GM12872 (cell line): ENCODE measurements around the gene KCNQ1OT1.

ENCODE experiments used
- CTCF ChIP-seq: IDR thresholded peaks from 3 replicates; pipeline ENCODE4 v1.5.1; 2011; ENCODE audit warnings: low read depth, mild to moderate bottlenecking, low read length, moderate library complexity; ENCODE audit not compliant: insufficient read depth

KCNQ1OT1 gene

GRCh38 chr11:2699531-2700414, at the start of gene KCNQ1OT1:
Gene KCNQ1OT1, minus strand, starts transcription at chr11:2699994.
- TF ChIP-seq CTCF, result no peak

- no peak for TF ChIP-seq CTCF
Measured at GRCh38 chr11:2748814-2749554, 49.2 kb upstream of the KCNQ1OT1 start.

GRCh38 chr11:2748061-2748813, 48.4 kb upstream of the KCNQ1OT1 start:
- no peak for TF ChIP-seq CTCF

DNA sequence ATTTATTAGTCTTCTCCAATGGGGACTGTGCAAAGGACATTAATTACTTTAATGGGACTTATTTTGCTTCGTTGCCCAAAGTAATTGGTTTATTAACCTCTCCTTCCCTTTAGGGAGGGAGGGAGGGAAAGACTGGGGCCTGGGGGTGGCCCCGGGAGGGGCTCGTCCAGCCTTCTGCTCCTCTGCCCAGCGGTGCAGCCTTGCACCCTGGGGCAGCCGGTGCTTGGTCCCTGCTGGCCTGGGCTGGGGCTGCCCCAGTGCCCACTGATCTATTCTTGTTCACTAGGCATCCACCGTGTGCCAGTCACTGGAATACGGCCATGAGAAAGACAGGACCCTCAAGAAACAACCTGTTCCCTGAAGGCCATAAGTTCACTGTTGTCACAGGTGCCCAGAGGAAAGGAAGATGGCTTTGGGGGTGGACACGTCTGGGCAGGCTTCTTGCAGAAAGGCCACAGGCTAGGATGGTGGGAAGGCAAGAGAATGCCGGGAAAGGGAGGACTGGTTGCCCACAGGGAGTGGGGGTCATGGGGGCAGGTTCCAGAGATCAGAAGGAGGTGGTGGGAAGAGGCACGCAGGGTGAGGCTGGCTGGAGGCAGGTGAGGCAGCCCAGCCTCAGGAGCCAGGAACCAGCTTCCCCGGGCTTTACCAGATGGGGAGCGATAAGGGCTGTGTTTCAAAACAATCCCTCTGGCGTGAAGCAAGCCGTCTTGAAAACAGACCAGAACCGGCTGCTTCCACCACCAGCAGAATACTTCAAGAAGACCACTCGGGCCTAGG, 47.6 kb upstream of the KCNQ1OT1 start:
- no peak for TF ChIP-seq CTCF

DNA sequence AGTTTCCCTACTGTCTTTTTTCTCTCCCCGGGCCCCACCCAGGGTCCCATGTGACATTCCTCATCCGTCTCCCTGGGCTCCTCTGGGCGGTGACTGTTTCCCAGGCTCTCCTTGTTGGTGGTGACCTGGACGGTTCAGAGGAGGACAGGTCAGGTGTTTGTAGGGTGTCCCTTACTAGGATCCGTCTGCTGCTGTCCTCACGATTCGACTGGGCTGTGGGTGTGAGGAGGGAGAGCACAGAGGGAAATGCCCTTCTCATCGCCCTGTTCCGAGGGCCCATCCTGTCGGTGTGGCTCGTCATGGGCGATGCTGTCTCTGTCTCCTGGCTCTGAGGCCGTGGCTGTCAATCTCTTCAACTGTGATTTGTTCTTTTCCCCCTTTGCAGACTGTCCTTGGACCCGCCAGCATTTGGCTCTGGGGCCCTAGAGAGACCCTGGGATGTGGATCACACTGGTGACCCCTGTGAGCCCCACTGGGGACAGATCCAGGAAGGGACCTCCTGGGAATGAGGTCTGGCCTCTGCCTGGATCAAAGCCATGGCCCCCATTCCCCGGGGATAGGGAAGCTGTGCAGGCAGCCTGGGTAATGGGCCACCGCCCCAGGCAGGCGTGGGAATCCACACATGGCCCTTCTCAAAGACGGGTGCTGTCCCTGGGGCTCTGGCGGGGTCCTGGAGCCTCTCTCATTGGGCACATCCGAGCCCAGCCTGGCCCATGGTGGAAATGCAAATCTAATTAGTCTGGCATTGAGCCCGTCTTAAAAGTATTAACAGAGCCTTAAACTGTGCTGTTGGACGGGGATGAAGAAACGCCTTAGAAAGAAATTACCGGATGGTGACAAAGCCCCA, 46.8 kb upstream of the KCNQ1OT1 start:
- TF ChIP-seq CTCF, result no peak

DNA sequence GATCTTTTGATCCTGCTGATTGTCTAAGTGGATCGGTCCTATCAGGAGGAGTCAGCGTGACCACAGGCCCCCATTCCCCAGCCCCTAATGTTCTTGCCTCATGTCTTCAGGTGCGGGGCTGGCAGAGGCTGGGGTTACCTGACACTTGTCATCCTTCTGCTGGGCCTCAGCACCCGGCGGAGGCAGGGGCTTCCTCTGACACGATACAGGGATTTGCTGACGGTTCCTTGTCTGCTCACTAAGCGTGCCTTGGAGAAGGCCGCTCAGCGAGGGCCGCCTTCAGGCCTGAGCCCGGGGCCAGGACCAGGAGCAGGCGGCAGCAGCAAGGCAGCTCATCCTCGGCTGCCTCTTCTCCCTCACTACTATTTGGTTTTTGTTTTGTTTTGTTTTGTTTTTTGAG, 45.7 kb upstream of the KCNQ1OT1 start:
- no peak for TF ChIP-seq CTCF
